Thymus (tissue), 11 donors: ENCODE results near the gene SCAI. TPM values are rescaled to one million over a fixed set of nuclear protein-coding genes. Genes with fewer than 3 reads are reported as not detected.
"Not testable (repeated sequence)": the region's sequence is repeated elsewhere in the genome, so short reads cannot be mapped to it uniquely, and the experiment has no call there.

Experiments used
- DNase-seq, 9 donors: peaks; one replicate each; pipeline ENCODE4 v3.0.0-alpha.2; 2013; ENCODE audit warnings: low spot score in 9 of 9, low read depth in 6 of 9, missing footprints in 1 of 9
- H3K27ac ChIP-seq, 2 donors: one replicate each; pipeline ENCODE4 v1.5.1; 2013; ENCODE audit warnings: control low read depth in 1 of 2, low read depth in 1 of 2, low read length in 1 of 2, mild to moderate bottlenecking in 1 of 2, moderate library complexity in 1 of 2
- H3K27me3 ChIP-seq, 2 donors: one replicate each; pipeline ENCODE4 v1.5.1; 2013; ENCODE audit warnings: low read length in 1 of 2; ENCODE audit not compliant: control insufficient read depth in 2 of 2, insufficient read depth in 1 of 2
- H3K36me3 ChIP-seq, 2 donors: one replicate each; pipeline ENCODE4 v1.5.1; 2013; ENCODE audit warnings: low read length in 1 of 2, mild to moderate bottlenecking in 1 of 2, moderate library complexity in 1 of 2; ENCODE audit not compliant: control insufficient read depth in 2 of 2, insufficient read depth in 2 of 2
- H3K4me1 ChIP-seq, 2 donors: one replicate each; pipeline ENCODE4 v1.5.1; 2013; ENCODE audit warnings: low read length in 2 of 2; ENCODE audit not compliant: control insufficient read depth in 2 of 2, insufficient read depth in 2 of 2
- H3K4me3 ChIP-seq, 2 donors: one replicate each; pipeline ENCODE4 v1.5.1; 2013; ENCODE audit warnings: low read length in 2 of 2, control low read depth in 1 of 2, mild to moderate bottlenecking in 1 of 2
- H3K9me3 ChIP-seq, 2 donors: one replicate each; pipeline ENCODE4 v1.5.1; 2013; ENCODE audit warnings: low read length in 1 of 2, mild to moderate bottlenecking in 1 of 2; ENCODE audit not compliant: control insufficient read depth in 2 of 2, insufficient read depth in 1 of 2
- WGBS: extraction: QIAGEN DNeasy Blood & Tissue Kit; methylation state at CpG from one replicate; pipeline ENCODE4 v1.1.7; 2013; 5-methylcytosine and 5-hydroxymethylcytosine counted together
- polyA plus RNA-seq: library from polyadenylated mRNA; stranded (reverse); fragments of 200-250 nt; gene quantifications from one replicate; pipeline ENCODE4 v1.2.3, GENCODE V29; 2013
- total RNA-seq: library from RNA; stranded (reverse); fragments of 120-200 nt; gene quantifications from one replicate; pipeline ENCODE4 v1.2.4, GENCODE V29; 2013
- donor health status: healthy.

Gene SCAI
- total and polyA plus RNA-seq, 2 donors, result 9.4 to 23.5 TPM

- H3K4me3 ChIP-seq, result peak overlapping the region in 1 of 2 donors; percentile 7
- H3K4me1 ChIP-seq, result peaks cover 38 to 73% of the 10 kb centered on the region in 2 donors
- no peaks in the 10 kb centered on the region for H3K9me3 ChIP-seq
- peak overlapping the region; percentile 85 to 98 for H3K27ac ChIP-seq
- H3K27me3 ChIP-seq, result no peaks in the 10 kb centered on the region
- 1% methylated on average over 2 of the region's 2 CpGs for WGBS
- peaks cover 4 to 11% of the 10 kb centered on the region in 2 donors for H3K36me3 ChIP-seq
- DNase-seq, result peak; percentile 55 to 92 (median 75)
Observed at GRCh38 chr9:125121146-125121545, 22.2 kb downstream of the SCAI start.

GRCh38 chr9:125119643-125120286 is 23.6 kb downstream of the SCAI start:
- peak overlapping the region; percentile 57 to 98 for H3K27ac ChIP-seq
- H3K9me3 ChIP-seq, result peaks cover 0 to 3% of the 10 kb centered on the region in 2 donors
- peaks cover 30 to 59% of the 10 kb centered on the region in 2 donors for H3K4me1 ChIP-seq
- H3K4me3 ChIP-seq, result no peak overlapping the region
- no peaks in the 10 kb centered on the region for H3K27me3 ChIP-seq
- H3K36me3 ChIP-seq, result peaks cover 5 to 11% of the 10 kb centered on the region in 2 donors
- DNase-seq, result peak in 7 of 9 donors; percentile 24 to 88 (median 64)
- WGBS, result 12% methylated on average over 4 of the region's 4 CpGs

- H3K36me3 ChIP-seq, H3K27me3 ChIP-seq, H3K4me3 ChIP-seq, H3K9me3 ChIP-seq, DNase-seq, H3K27ac ChIP-seq: not testable (repeated sequence)
- 97% methylated on average over 2 of the region's 2 CpGs for WGBS
- H3K4me1 ChIP-seq, result peaks cover 22 to 49% of the 10 kb centered on the region in 2 donors
Observed at GRCh38 chr9:125118696-125119095, 24.6 kb downstream of the SCAI start.

GRCh38 chr9:125114503-125114902 is 28.8 kb downstream of the SCAI start:
- peaks cover under 1 to 12% of the 10 kb centered on the region in 2 donors for H3K4me1 ChIP-seq

GRCh38 chr9:125110464-125110863 is 32.9 kb downstream of the SCAI start:
- H3K4me3 ChIP-seq, result no peak overlapping the region
- DNase-seq, result no peak
- no peaks in the 10 kb centered on the region for H3K27me3 ChIP-seq
- no peak overlapping the region for H3K27ac ChIP-seq
- peaks cover 0 to 3% of the 10 kb centered on the region in 2 donors for H3K4me1 ChIP-seq
- H3K9me3 ChIP-seq, result peaks cover 0 to 22% of the 10 kb centered on the region in 2 donors
- H3K36me3 ChIP-seq, result peaks cover 3 to 12% of the 10 kb centered on the region in 2 donors
- over 99% methylated on average over 2 of the region's 2 CpGs for WGBS

More at GRCh38 chr9:125114503-125114902, 28.8 kb downstream of the SCAI start:
- not testable (repeated sequence) for H3K27ac ChIP-seq, DNase-seq, H3K27me3 ChIP-seq, H3K4me3 ChIP-seq
- H3K9me3 ChIP-seq, result peaks cover 0 to 18% of the 10 kb centered on the region in 2 donors
- peaks cover 6 to 14% of the 10 kb centered on the region in 2 donors for H3K36me3 ChIP-seq
- WGBS, result 99% methylated on average over 4 of the region's 4 CpGs

- H3K27me3 ChIP-seq, H3K27ac ChIP-seq, H3K4me1 ChIP-seq, H3K4me3 ChIP-seq, DNase-seq: not testable (repeated sequence)
- peaks cover 0 to 12% of the 10 kb centered on the region in 2 donors for H3K9me3 ChIP-seq
- WGBS, result 98% methylated on average over 27 of the region's 33 CpGs
- peaks cover 0 to 12% of the 10 kb centered on the region in 2 donors for H3K36me3 ChIP-seq
Observed at GRCh38 chr9:125108541-125108940, 34.8 kb downstream of the SCAI start.

GRCh38 chr9:125106285-125106893 is 36.9 kb downstream of the SCAI start:
- DNase-seq, result no peak
- no peak overlapping the region for H3K27ac ChIP-seq
- no peaks in the 10 kb centered on the region for H3K27me3 ChIP-seq
- H3K9me3 ChIP-seq, result peaks cover 0 to 4% of the 10 kb centered on the region in 2 donors
- H3K4me3 ChIP-seq, result no peak overlapping the region
- H3K36me3 ChIP-seq, result peaks cover 0 to 10% of the 10 kb centered on the region in 2 donors
- H3K4me1 ChIP-seq, result peaks cover 0 to 6% of the 10 kb centered on the region in 2 donors

- peaks cover 0 to 6% of the 10 kb centered on the region in 2 donors for H3K4me1 ChIP-seq
- H3K9me3 ChIP-seq, result peaks cover 0 to 4% of the 10 kb centered on the region in 2 donors
- 92% methylated on average over 3 of the region's 3 CpGs for WGBS
- H3K4me3 ChIP-seq, result no peak overlapping the region
- H3K36me3 ChIP-seq, result peaks cover 0 to 12% of the 10 kb centered on the region in 2 donors
- H3K27me3 ChIP-seq, result no peaks in the 10 kb centered on the region
- DNase-seq, result no peak
- H3K27ac ChIP-seq, result no peak overlapping the region
Observed at GRCh38 chr9:125103770-125104460, 39.4 kb downstream of the SCAI start.

- H3K4me3 ChIP-seq, result no peak overlapping the region
- peaks cover 0 to 4% of the 10 kb centered on the region in 2 donors for H3K9me3 ChIP-seq
- H3K36me3 ChIP-seq, result peaks cover 0 to 12% of the 10 kb centered on the region in 2 donors
- no peaks in the 10 kb centered on the region for H3K27me3 ChIP-seq
- no peak for DNase-seq
- no peak overlapping the region for H3K27ac ChIP-seq
- H3K4me1 ChIP-seq, result peaks cover 0 to 6% of the 10 kb centered on the region in 2 donors
- 95% methylated on average over 1 of the region's 1 CpG for WGBS
Observed at GRCh38 chr9:125103021-125103420, 40.3 kb downstream of the SCAI start.
